SK-N-SH (cell line): Measurements from ENCODE around the gene CASZ1. TPM values are rescaled to one million over a fixed set of nuclear protein-coding genes. Genes with fewer than 3 reads are reported as not detected.

Experiments used
- CTCF ChIA-PET: fragments of 300-600, 350-600 bp; formaldehyde crosslinking; extraction: SDS; loops from one replicate; lab custom pipeline; 2021; lab: Yijun Ruan, JAX
- POLR2A ChIA-PET: fragments of 350-600 bp; sonication (Branson Sonifier 250); formaldehyde crosslinking; extraction: SDS; loops from one replicate; lab custom pipeline; 2020; ENCODE audit warnings: antibody characterized with exemption, inconsistent platforms; lab: Yijun Ruan, JAX
- DNase-seq: peaks from one replicate; pipeline ENCODE4 v3.0.0; 2012
- H2AFZ ChIP-seq: fragments of 200-600 bp; sonication (generic); 2 replicates; pipeline ENCODE4 v1.8.1; 2016; ENCODE audit warnings: antibody characterized with exemption, mild to moderate bottlenecking, low read depth
- H3F3A ChIP-seq: fragments of 200-600 bp; sonication (generic); replicated peaks from 2 replicates; pipeline ENCODE3; 2016; ENCODE audit warnings: antibody characterized with exemption, mild to moderate bottlenecking; ENCODE audit not compliant: insufficient read depth
- H3K27ac ChIP-seq, 2 experiments: fragments of 200-500 bp in 1 of 2; fragments of 200-600 bp in 1 of 2; sonication (Bioruptor generic) in 1 of 2; sonication (generic), shearing (Covaris generic) in 1 of 2; 2 replicates each; pipeline versions ENCODE4 v1.5.1 to v1.6.1; 2014 to 2016; ENCODE audit warnings: low read depth in 2 of 2, inconsistent platforms in 1 of 2, low read length in 1 of 2, mild to moderate bottlenecking in 1 of 2, mixed read lengths in 1 of 2
- H3K27me3 ChIP-seq: fragments of 200-600 bp; sonication (generic), shearing (Covaris generic); 2 replicates; pipeline ENCODE4 v1.6.1; 2016; ENCODE audit warnings: mixed run types; ENCODE audit not compliant: insufficient read depth
- H3K36me3 ChIP-seq, 2 experiments: fragments of 200-500 bp in 1 of 2; fragments of 200-600 bp in 1 of 2; sonication (Bioruptor generic) in 1 of 2; sonication (generic) in 1 of 2; replicated peaks in 1 of 2; 2 replicates each; pipeline versions ENCODE3 to v1.5.1; 2014 to 2016; ENCODE audit warnings: low read length in 1 of 2, mild to moderate bottlenecking in 1 of 2; ENCODE audit not compliant: insufficient read depth in 2 of 2, control insufficient read depth in 1 of 2
- H3K4me1 ChIP-seq, 2 experiments: fragments of 200-500 bp in 1 of 2; fragments of 200-600 bp in 1 of 2; sonication (Bioruptor generic) in 1 of 2; sonication (generic), shearing (Covaris generic) in 1 of 2; 2 replicates each; pipeline versions ENCODE4 v1.5.1 to v1.6.1; 2014 to 2016; ENCODE audit warnings: low read depth in 1 of 2, low read length in 1 of 2, mixed run types in 1 of 2; ENCODE audit not compliant: insufficient read depth in 2 of 2, control insufficient read depth in 1 of 2
- H3K4me2 ChIP-seq: fragments of 200-600 bp; sonication (generic), shearing (Covaris generic); 2 replicates; pipeline ENCODE4 v1.6.1; 2017; ENCODE audit warnings: mixed run types
- H3K4me3 ChIP-seq, 2 experiments: fragments of 200-500 bp in 1 of 2; fragments of 200-600 bp in 1 of 2; sonication (Bioruptor generic) in 1 of 2; sonication (generic), shearing (Covaris generic) in 1 of 2; 2 replicates each; pipeline versions ENCODE4 v1.5.1 to v1.8.1; 2014 to 2016; ENCODE audit warnings: low read depth in 2 of 2, inconsistent platforms in 1 of 2, low read length in 1 of 2, mild to moderate bottlenecking in 1 of 2, mixed read lengths in 1 of 2, moderate library complexity in 1 of 2
- H3K79me2 ChIP-seq: fragments of 200-600 bp; sonication (generic); 2 replicates; pipeline ENCODE4 v1.8.1; 2017; ENCODE audit warnings: mild to moderate bottlenecking; ENCODE audit not compliant: insufficient read depth
- H3K9ac ChIP-seq: fragments of 200-600 bp; sonication (generic); 2 replicates; pipeline ENCODE4 v1.6.1; 2017; ENCODE audit warnings: mixed run types
- H3K9me2 ChIP-seq: fragments of 200-600 bp; sonication (generic); 2 replicates; pipeline ENCODE4 v1.6.1; 2017; ENCODE audit warnings: mixed run types
- H3K9me3 ChIP-seq: fragments of 200-600 bp; sonication (generic); 2 replicates; pipeline ENCODE4 v1.6.1; 2017; ENCODE audit warnings: mixed run types, mild to moderate bottlenecking, moderate library complexity
- H4K20me1 ChIP-seq: fragments of 200-600 bp; sonication (generic); 2 replicates; pipeline ENCODE4 v1.6.1; 2017; ENCODE audit warnings: mild to moderate bottlenecking, mixed run types; ENCODE audit not compliant: insufficient read depth
- CHD2 ChIP-seq: fragments of 150-350 bp; IDR thresholded peaks from 2 replicates; pipeline ENCODE4 v1.6.1; 2018; ENCODE audit warnings: low read length; ENCODE audit not compliant: partially characterized antibody
- ELF1 ChIP-seq: IDR thresholded peaks from 2 replicates; pipeline ENCODE4 v1.4.0; 2012
- EP300 ChIP-seq, 2 experiments: IDR thresholded peaks; 2 replicates each; pipeline versions ENCODE4 v1.4.0 to v1.6.1; 2012; ENCODE audit warnings: borderline replicate concordance in 1 of 2, low read depth in 1 of 2, low read length in 1 of 2
- FOXJ3 ChIP-seq: sonication (generic); formaldehyde crosslinking; IDR thresholded peaks from 2 replicates; pipeline ENCODE4 v1.5.1; 2020; ENCODE audit warnings: mild to moderate bottlenecking, missing genetic modification reagents
- FOXM1 ChIP-seq: IDR thresholded peaks from 2 replicates; pipeline ENCODE4 v1.4.0; 2012; ENCODE audit warnings: low read depth, mild to moderate bottlenecking
- MEF2A ChIP-seq: IDR thresholded peaks from 2 replicates; pipeline ENCODE4 v1.4.0; 2012; ENCODE audit warnings: low read depth, borderline replicate concordance
- MXI1 ChIP-seq: IDR thresholded peaks from 2 replicates; pipeline ENCODE4 v1.6.1; 2012; ENCODE audit warnings: mild to moderate bottlenecking, low read depth, low read length, improper control_type of control experiment
- NFIC ChIP-seq: IDR thresholded peaks from 2 replicates; pipeline ENCODE4 v1.4.0; 2012; ENCODE audit warnings: borderline replicate concordance
- NRF1 ChIP-seq: IDR thresholded peaks from 2 replicates; pipeline ENCODE4 v1.6.1; 2012; ENCODE audit warnings: low read depth, mild to moderate bottlenecking, low read length
- RAD21 ChIP-seq: IDR thresholded peaks from 2 replicates; pipeline ENCODE4 v1.6.1; 2012; ENCODE audit warnings: mild to moderate bottlenecking, low read length
- REST ChIP-seq: IDR thresholded peaks from 2 replicates; pipeline ENCODE4 v1.6.1; 2012; ENCODE audit warnings: mild to moderate bottlenecking, low read depth, low read length, moderate library complexity
- RFX5 ChIP-seq: IDR thresholded peaks from 2 replicates; pipeline ENCODE4 v1.6.1; 2012; ENCODE audit warnings: mild to moderate bottlenecking, improper control_type of control experiment, low read length
- SIN3A ChIP-seq: IDR thresholded peaks from 2 replicates; pipeline ENCODE4 v1.6.1; 2012; ENCODE audit warnings: low read depth, mild to moderate bottlenecking, low read length, moderate library complexity, borderline replicate concordance
- SMC3 ChIP-seq: IDR thresholded peaks from 2 replicates; pipeline ENCODE4 v1.6.1; 2012; ENCODE audit warnings: low read depth, low read length, improper control_type of control experiment
- TAF1 ChIP-seq: IDR thresholded peaks from 2 replicates; pipeline ENCODE4 v1.6.1; 2012; ENCODE audit warnings: low read depth, mild to moderate bottlenecking, low read length, moderate library complexity, borderline replicate concordance
- TCF12 ChIP-seq: IDR thresholded peaks from 2 replicates; pipeline ENCODE4 v1.4.0; 2012
- TEAD4 ChIP-seq: IDR thresholded peaks from 2 replicates; pipeline ENCODE4 v1.4.0; 2012; ENCODE audit warnings: mild to moderate bottlenecking, borderline replicate concordance; ENCODE audit not compliant: insufficient read depth
- ZBTB33 ChIP-seq: IDR thresholded peaks from 2 replicates; pipeline ENCODE4 v1.4.0; 2012; ENCODE audit warnings: low read depth, borderline replicate concordance
- WGBS: methylation state at CpG from one replicate; pipeline ENCODE4 v1.1.6; 2017; ENCODE audit warnings: low lambda C conversion rate; 5-methylcytosine and 5-hydroxymethylcytosine counted together
- polyA plus RNA-seq, 3 experiments: library from polyadenylated mRNA; depleted of rRNA; stranded (reverse); fragments of >200 nt; gene quantifications; 2 replicates each; pipeline ENCODE4 v1.2.3, GENCODE V29; 2012

CASZ1 gene
- polyA plus RNA-seq, 1 of the 3 experiments (the other 2 are of a cell fraction): 0.51 TPM

- DNase-seq: peak; percentile 65
- Histone ChIP-seq H3K27me3 (no peaks in the 10 kb centered on the region), H3K9me2 (no peaks in the 10 kb centered on the region), H3K4me1 (peaks cover 0 to 46% of the 10 kb centered on the region in 2 experiments; a peak in 1 of 4 replicates), H4K20me1 (no peaks in the 10 kb centered on the region), H3K4me2 (no peak overlapping the region), H3K4me3 (no peak overlapping the region), H3K9ac (no peak overlapping the region), H3K79me2 (no peaks in the 10 kb centered on the region), H3K36me3 (no peaks in the 10 kb centered on the region), H3K27ac (peak overlapping the region in 1 of 2 experiments; percentile 28; a peak in 1 of 4 replicates), H2AFZ (no peak overlapping the region), H3K9me3 (no peaks in the 10 kb centered on the region), H3F3A (no peaks in the 10 kb centered on the region)
- no peak for TF ChIP-seq FOXM1
- TF ChIP-seq MXI1: no peak
- no peak for TF ChIP-seq TEAD4
- TF ChIP-seq CHD2: no peak
- no peak for TF ChIP-seq MEF2A
- TF ChIP-seq TCF12: no peak
- no peak for TF ChIP-seq TAF1
- no peak for TF ChIP-seq NRF1
- TF ChIP-seq NFIC: no peak
- no peak for TF ChIP-seq RAD21
- no peak for TF ChIP-seq EP300 (IDR thresholded peaks at IDR 0.05; ENCODE audit: borderline replicate concordance in 1 of 2, low read depth in 1 of 2, low read length in 1 of 2)
- TF ChIP-seq FOXJ3: no peak
- no peak for TF ChIP-seq RFX5
- TF ChIP-seq REST: no peak
- POLR2A ChIA-PET: interaction anchor here (0.8 kb wide), 1 partner anchor 105 kb away, joined by 3 read pairs; no protein-coding TSS in a partner anchor
- WGBS: 92% methylated on average over 15 of the region's 18 CpGs
- CTCF ChIA-PET: interaction anchor here (0.9 to 1.8 kb wide), 4 partner anchors 9 to 196 kb away, joined by 3 to 7 read pairs (median 4); no protein-coding TSS in a partner anchor
These were observed 125.4 kb downstream of the CASZ1 start for GRCh38 chr1:10671090-10671489.

- Histone ChIP-seq H3K9me3 (no peaks in the 10 kb centered on the region), H3K27ac (no peak overlapping the region), H3F3A (no peaks in the 10 kb centered on the region), H3K4me2 (no peak overlapping the region), H4K20me1 (no peaks in the 10 kb centered on the region), H3K4me3 (no peak overlapping the region), H3K4me1 (peaks cover 0 to 46% of the 10 kb centered on the region in 2 experiments; a peak in 1 of 4 replicates), H3K9me2 (no peaks in the 10 kb centered on the region), H3K9ac (no peak overlapping the region), H3K79me2 (no peaks in the 10 kb centered on the region), H3K27me3 (no peaks in the 10 kb centered on the region), H3K36me3 (no peaks in the 10 kb centered on the region), H2AFZ (no peak overlapping the region)
- DNase-seq: no peak
- TF ChIP-seq SMC3 (no peak), SIN3A (no peak), ELF1 (no peak), ZBTB33 (no peak)
- WGBS: 84% methylated on average over 6 of the region's 10 CpGs
- ChIA-PET CTCF (interaction anchor here (0.9 to 1.8 kb wide), 3 partner anchors 9 to 176 kb away, joined by 3 to 5 read pairs (median 4); no protein-coding TSS in a partner anchor), POLR2A (no interaction called here)
These were observed 126.3 kb downstream of the CASZ1 start for GRCh38 chr1:10670190-10670589.
